ENCODE data around the gene PTGS1.

- TF ChIP-seq CTCF (IDR thresholded peaks at IDR 0.05) (no peak), EZH2 (IDR thresholded peaks at IDR 0.05) (peak; percentile 50), EZH2phosphoT487 (IDR thresholded peaks at IDR 0.05) (no peak)
These were observed at the start of gene PTGS1 for GRCh38 chr9:122370869-122371755.

Measured in neural progenitor cell (in vitro differentiated cells).